ENCODE data around the gene EXD1.
"Not testable (repeated sequence)": the region's sequence is repeated elsewhere in the genome, so short reads cannot be mapped to it uniquely, and the experiment has no call there.

EXD1 gene

DNA sequence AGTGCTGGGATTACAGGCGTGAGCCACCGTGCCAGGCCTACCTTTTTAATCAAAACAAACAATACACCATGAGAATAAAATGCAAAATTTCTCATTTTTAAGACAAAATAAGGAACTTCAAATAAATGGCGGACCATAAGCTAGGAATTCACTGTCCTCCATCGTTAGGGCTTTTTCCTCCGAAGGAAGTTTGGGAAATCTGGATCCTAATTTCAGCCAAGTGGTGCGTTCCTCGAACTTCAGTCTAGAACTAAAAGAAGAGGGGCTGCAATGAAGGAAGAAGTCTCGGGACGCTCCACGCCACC, 260 bp downstream of the EXD1 start:
- no peak for DNase-seq

DNA sequence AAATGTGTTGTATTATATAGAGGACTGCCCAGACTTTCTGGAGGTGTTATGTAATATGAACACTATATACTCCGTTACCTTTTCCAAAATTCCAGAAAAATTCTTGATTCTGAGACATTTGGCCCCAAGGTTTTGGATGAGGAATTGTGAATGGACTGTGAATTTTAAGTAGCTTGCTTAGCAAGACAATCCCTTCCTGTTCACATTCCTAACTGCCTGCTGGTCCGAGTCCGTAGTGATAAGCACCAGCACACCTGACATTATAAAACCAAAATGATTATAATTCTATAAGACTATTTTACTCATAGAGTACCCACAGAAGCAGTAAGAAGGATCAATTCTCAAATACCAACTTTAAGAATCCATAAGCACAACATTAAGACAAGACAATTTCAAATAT, 11.2 kb downstream of the EXD1 start:
- DNase-seq: no peak

DNA sequence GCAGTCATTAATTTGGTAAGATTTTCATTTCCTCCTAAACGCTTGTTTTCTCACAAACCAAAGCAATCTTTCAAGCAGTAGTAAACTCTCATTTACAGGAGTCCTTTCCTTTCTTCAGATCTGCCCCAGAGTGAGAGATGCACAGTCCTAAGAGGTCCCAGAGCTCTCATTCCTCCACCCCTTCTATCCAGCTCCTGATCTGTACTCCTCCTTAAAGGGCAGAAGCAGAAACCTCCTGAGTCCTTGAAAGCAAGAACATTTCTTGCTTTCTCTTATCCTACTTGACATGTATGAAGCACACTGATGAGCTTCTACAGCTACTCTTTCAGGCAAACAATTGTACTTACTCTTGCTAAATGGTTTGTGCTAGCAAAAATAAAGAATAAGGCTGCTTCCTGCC, 11.7 kb downstream of the EXD1 start:
- no peak for DNase-seq

DNA sequence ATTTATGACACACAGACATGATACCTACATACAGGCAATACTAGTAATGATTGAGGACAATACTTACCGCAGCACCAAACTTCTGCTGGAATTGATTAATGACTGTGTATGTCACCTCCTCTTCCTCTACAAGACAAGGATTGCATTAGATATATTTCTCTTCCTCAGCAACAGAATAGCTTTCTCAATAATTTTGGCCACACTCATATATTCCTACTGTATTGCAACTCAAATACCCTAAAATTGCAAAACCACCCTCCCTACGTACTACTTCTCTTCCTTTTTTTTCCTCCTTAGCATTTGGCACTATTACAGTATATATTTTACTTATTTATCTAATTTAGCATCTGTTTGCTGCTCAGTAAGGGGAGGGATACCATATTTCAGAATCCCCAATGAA, 14.8 kb downstream of the EXD1 start:
- no peak for DNase-seq

DNA sequence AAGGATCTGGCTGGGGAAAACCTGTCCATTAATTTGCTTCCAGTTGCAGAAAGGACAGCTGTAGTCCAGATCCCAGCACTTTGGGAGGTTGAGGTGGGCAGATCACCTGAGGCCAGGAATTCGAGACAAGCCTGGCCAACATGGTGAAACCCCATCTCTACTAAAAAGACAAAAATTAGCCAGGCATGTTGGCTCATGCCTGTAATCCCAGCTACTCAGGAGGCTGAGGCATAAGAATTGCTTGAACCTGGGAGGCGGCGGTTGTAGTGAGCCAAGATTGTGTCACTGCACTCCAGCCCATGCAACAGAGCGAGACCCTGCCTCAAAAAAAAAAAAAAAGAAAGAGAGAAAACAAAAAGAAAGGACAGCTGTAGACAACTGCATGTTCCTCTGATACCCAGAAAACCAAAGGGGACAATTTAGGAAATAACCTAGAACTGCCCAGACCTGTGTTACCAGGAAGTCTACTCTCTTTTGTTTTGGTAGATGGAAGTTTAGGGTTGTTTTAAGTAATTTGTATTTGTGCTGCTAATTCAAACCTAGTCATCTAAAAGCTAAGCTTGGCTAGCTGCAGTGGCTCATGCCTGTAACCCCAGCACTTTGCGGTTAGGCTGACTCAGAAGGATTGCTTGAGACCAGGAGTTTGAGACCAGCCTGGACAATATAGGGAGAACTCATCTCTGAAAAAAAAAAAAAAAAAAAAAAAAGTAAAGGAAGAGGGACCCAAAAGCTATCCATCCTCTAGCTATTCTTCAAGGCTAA, 22.7 kb downstream of the EXD1 start:
- DNase-seq: peak; percentile 23

DNA sequence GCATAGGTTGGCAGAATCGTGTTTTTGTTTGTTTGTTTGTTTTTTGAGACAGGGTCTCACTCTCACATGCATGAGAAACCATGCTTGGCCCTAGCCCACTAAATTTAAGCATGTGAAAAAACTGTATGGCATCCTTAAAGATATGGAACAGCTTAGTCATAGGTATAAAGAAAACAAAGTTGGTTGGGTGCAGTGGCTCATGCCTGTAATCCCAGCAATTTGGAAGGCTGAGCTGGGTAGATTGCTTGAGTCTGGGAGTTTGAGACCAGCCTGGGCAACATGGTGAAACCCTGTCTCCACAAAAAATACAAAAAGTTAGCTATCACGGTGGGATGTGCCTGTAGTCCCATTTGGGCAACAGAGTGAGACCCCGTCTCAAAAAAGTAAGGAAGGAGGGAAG, 25.2 kb downstream of the EXD1 start:
- DNase-seq: peak; percentile 6

DNA sequence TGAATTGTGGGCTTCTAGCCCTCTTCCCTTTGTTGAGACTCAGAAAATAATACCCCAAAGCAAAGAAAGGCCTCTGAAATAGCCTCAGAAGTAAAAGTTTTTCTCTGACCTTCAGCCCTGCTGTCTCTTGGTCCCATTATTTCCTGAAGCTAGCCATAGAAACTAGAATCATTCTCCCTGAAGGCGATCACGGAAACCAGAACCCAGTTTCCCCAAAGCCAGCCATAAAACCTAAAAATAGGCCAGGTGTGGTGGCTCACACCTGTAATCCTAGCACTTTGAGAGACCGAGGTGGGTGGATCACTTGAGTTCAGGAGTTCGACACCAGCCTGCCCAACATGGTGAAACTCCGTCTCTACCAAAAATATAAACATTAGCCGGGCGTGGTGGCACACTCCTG, 27.2 kb downstream of the EXD1 start:
- no peak for DNase-seq

DNA sequence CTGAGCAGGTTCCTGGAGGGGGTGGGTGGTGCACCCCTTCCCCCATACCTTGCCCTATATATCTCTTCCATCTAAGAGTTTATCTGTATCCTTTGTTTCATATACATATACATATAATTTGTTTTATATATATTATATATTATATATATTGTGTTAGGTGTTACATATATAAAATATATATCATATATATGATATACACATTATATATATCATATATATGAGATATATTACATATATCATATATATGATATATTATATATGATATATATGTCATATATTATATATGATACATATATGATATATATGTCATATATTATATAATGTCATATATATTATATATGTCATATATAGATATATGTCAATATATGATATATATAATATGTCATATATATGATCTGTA, 31.1 kb downstream of the EXD1 start:
- no peak for DNase-seq

DNA sequence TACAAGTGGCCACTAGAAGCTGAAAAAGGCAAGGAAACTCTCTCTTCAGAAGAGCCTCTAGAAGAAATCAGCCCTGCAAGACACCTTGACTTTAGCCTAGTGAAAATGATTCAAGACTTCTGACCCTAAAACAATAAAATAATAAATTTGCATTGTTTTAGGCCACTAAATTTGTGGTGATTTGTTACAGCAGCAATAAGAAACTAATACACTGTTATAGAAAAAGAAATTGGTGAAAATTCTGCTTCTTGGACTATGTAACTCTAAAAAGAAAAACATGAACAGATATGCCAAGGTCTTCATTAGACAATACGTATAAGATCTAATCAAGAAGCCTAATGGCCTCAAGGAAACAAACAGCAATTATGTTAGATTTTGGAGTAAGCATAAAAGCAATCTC, 36.1 kb downstream of the EXD1 start:
- DNase-seq: no peak

DNA sequence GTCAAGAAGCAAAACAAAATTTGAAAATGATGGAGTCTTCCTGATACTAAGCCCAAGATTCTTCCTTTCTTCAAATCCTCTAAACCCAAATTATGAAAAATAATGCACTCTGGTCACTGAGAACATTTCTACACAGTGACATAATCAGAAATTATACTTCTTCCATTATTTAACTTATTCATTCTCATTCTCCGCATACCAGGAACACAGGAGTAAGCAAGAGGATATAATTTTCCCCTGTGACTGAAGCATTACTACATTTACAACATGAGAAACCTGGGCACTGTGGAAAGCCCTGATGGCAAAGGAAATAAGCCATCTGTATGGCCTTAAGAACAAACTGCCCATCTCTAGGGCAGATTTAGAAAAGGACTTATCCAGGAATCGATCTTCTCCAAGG, 47.0 kb downstream of the EXD1 start:
- DNase-seq: peak; percentile 34

DNA sequence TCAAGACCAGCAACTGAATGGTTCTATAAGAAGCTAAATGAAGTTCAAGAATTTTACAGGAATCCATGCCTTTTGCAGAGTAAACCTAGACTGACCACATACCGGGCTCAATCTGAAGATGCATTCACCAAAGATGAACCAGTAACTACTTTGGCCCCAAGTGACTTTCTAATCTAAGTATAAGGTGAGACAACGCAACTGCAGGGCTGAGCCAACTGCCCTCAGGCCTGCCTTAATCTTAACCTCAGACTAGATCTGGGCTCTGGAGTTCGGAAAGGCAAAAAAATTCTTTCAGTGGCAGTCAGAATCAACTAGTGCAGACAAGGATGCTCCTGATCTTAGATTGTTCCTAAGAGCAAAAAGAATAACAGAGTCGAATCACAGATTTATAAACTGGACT, 48.3 kb downstream of the EXD1 start:
- no peak for DNase-seq

DNA sequence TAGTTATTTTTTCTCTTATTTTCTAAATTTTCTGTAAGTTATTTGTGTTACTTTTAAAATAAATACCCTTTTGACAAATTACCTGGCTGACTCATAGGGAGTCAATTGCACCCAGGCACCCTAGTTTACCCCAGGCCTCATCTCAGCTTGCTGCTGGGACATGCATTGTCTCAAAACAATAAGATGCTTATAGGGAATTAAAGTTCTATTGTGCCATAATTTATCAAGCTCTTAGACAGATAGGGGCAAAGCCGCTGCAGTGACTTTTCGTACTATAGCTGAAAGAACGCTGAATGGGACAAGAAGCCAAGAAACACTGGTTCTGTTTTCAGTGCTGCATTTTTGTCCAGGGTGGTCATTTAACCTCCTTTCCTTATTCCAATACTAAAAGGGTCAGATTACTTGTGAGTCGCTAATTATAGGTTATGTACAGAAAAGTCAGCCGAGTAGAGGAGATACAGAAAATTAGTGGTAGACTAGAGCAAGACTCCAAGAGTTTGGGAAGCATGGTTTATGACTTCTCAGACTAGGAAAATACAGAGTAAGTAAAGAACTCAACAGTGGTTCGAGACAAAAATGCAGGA, 50.3 kb downstream of the EXD1 start:
- peak; percentile 14 for DNase-seq

DNA sequence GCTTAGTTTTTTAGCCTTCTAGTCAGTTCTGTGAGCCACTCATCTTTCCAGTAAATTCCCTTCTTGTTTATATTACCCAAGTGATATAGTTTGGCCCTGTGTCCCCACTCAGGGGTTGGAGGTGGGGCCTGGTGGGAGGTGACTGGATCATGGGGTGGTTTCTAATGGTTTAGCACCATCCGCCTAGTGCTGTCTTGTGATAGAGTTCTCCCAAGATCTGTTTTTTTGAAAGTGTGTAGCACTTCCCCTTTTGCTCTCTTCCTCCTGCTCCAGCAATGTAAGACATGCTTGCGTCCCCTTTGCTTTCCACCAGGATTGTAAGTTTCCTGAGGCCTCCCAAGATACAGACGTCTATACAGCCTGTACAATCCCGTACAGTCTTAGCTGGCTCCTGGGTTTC, 60.8 kb downstream of the EXD1 start:
- DNase-seq: no peak

DNA sequence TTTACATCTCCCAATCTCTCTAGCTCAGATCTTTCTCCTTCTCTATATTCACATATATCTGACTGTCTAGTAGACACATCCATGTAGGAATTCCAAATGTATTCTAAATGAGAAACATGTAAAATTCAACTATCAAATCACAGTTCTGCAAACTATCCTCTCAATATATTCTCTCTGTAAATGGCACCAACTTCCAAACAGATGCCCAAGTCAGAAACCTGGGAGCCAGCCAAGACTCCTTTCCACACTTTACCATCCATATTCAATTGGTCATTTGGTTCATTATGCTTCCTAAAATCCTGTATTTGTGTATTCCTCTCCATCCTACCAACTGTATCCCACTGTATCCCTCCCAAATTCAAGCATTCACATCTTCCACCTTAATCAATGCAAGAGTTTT, 61.5 kb downstream of the EXD1 start:
- no peak for DNase-seq

DNA sequence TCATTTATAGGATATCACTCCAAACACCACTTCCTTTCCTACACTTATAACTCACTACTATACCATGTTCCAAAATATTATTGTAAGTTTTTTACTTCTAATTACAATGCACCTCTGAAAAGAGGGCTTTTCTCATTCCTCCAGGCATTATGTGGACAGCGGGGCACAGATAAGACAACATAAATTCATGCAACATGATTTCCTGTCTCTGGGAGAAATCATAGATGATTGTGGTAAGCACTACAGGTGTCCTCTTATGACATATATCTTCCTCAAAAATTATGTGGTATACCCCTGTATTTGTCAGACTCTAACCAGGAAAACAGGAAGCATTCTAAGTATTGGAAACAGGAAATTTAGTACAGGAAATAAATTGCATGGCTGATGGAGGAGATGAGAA, 68.8 kb downstream of the EXD1 start:
- peak; percentile 7 for DNase-seq

DNA sequence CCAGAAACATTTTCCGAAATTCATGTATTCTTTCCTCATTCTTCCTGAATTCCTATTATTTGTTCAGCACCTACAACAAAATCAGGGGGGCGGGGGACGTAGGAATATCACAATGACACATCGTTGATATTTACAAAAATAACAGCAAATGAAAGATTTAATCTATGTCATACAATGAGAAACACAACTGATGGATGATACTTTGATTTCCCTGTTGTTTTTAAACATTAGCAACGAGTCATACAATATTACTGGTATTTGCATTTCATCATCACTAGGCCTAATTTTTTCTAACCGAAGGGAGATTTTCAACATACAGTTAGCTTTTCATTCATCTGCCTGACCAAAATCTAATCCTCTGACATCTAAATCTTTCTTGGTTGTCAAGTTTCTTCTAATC, 69.2 kb downstream of the EXD1 start:
- peak; percentile 45 for DNase-seq

DNA sequence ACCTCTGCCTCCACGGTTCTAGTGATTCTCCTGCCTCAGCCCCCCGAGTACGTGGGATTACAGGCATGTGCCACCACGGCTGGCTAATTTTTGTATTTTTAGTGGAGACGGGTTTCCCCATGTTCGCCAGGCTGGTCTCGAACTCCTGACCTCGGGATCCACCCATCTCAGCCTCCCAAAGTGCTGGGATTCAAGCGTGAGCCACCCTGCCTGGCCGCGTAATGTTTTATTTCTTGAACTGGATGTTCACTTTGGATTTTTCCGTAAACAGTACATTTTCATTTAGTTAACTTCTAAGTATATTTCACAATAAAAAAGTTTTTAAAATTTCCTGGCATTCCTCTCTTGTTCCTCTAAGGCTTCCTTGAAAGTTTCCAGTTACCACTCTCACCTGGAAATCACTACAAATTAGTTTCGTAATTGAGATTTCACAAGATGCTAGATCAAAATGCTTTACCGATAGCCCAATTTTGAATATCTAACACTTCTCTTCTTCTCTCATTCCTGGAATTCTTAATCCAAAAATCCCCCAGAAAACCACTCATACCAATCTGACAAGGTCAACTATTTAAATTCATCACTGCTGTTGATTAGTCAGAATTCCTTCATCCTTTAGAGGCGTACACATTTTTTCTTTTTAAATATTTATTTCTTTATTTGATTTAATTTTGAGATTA, 69.8 kb downstream of the EXD1 start:
- peak; percentile 65 for DNase-seq

DNA sequence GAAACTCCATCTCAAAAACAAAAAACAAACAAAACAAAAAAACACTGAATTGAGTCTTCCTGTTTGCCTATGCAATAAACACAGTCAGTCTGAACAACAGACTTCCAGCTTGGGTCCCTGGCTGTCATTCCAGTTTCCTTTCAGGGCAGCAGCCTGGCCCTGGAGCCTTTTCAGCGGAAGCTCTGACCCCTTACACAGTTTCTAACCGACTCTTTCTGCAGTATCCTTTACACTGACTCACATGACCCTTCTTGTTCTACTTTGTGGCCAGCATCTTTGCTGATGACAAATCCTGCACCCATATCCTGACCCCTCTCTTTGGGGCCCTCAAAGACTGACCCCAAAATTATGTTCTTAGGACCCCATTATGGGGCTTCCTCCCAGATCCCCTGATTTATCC, 76.1 kb downstream of the EXD1 start:
- DNase-seq: no peak

DNA sequence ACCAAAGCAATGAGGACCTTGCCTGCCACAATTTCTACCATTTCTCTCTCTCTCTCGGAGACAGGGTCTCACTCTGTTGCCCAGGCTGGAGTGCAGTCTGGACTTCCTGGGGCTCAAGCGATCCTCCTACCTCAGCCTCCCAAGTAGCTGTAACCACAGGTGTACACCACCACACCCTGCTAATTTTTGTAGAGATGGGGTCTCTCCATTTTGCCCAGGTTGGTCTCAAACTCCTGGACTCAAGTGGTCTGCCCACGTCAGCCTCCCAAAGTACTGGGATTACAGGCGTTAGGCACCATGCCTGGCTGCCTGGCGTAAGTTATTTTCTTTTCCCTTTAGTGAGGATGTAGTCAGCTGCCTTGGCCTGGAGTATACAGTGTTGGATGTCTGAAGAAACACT, 76.8 kb downstream of the EXD1 start:
- DNase-seq: no peak

DNA sequence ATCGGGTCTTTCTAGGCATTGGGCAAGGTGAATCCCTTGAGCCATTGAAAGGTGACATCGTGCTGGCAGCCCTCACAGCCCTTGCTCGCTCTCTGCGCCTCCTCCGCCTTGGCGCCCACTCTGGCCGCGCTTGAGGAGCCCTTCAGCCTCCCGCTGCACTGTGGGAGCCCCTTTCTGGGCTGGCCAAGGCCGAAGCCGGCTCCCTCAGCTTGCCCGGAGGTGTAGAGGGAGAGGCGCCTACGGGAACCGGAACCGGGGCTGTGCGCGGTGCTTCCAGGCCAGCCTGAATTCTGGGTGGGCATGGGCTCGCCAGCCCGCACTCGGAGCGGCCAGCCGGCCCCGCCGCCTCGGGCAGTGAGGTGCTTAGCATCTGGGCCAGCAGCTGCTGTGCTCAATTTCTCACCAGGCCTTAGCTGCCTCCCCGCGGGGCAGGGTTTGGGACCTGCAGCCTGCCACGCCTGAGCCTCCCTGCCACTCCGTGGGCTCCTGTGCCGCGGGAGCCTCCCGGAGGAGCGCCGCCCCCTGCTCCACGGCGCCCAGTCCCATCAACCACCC, 79.0 kb downstream of the EXD1 start:
- no peak for DNase-seq

DNA sequence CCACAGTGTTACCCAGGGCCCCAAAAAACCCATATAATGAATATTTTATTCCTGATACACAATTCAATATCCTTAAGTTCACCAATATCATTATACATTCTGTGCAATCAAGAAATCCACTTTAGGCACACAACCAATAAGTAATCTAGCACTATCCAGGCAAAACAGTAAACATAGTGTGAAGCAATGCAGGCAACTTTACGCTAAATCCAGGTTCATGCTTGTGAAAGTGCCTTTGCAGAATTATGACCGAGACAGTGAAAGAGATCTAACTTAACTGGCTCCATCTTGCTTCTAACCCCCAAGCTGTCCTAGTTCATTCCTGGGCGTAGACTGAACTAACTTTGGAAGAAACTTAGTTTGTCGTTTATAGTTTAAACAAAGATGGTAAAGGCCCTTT, 80.3 kb downstream of the EXD1 start:
- DNase-seq: no peak

DNA sequence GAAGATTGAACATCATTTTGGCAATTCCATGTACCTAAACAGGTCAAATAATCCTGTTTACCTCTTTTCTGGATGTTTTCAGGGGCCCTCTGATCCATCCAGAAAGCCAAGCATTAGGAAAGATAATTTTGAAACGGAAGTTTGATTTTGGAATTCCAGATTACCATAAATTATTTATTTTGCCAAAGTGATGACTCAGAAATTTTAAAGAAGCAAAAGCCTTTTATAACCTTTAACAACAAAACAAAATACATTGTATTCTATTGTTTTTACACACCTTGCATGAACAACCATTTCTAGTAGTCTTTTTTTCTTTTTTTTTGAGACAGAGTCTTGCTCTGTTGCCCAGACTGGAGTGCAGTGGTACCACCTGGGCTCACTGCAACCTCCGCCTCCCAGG, 82.5 kb downstream of the EXD1 start:
- no peak for DNase-seq

DNA sequence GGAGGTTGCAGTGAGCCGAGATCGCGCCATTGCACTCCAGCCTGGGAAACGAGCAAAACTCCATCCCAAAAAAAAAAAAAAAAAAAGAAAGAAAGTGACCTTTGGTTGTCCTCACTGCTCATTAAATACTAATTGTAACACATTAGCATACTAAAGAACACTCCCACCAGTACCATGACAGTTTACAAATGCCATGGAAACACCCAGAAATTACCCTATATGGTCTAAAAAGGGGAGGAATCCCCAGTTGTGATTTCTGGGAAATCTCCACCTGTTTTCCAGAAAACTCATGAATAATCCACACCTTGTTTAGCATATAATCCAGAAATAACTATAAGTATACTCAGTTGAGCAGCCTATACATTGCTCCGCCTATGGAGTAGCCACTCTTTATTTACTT, 90.9 kb downstream of the EXD1 start:
- no peak for DNase-seq

DNA sequence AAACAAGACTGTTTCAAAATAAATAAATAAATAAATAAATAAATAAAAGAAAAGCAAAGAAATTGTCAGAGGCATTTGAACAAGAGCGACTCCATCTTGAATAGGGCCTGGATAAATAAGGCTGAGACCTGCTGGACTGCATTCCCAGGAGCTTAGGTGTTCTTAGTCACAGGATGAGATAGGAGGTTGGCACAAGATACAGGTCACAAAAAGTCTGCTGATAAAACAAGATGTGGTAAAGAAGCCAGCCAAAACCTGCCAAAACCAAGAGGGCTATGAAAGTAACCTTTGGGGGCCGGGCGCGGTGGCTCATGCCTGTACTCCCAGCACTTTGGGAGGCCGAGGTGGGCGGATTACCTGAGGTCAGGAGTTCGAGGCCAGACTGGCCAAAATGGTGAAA, 91.4 kb downstream of the EXD1 start:
- not testable (repeated sequence) for DNase-seq

All from fibroblast of skin of right biceps (primary cell).